Measurements from ENCODE around the gene PMEPA1. TPM values are rescaled to one million over a fixed set of nuclear protein-coding genes. Genes with fewer than 3 reads are reported as not detected.

The PMEPA1 gene
- total RNA-seq, 2 experiments from 2014 or later: 1.4 to 3.7 TPM

GRCh38 chr20:57725636-57726035, 15.8 kb upstream of the PMEPA1 start:
- no peaks in the 10 kb centered on the region for H4K20me1 ChIP-seq (ENCODE audit: insufficient read depth, low read length)
- DNase-seq (ENCODE audit: low spot score): no peak
- no peak overlapping the region for H2AFZ ChIP-seq (ENCODE audit: low read length)
- H3K36me3 ChIP-seq (ENCODE audit: insufficient read depth, low read length): no peaks in the 10 kb centered on the region
- no peaks in the 10 kb centered on the region for H3K4me1 ChIP-seq (ENCODE audit: insufficient read depth, low read length, poor library complexity, severe bottlenecking)
- no peak for TF ChIP-seq CTCF (conservative IDR thresholded peaks at IDR 0.05; ENCODE audit: low read length)
- TF ChIP-seq EZH2phosphoT487 (IDR thresholded peaks at IDR 0.05; ENCODE audit: borderline replicate concordance, low read depth, low read length): no peak
- H3K27ac ChIP-seq (ENCODE audit: low read depth, low read length, poor library complexity, severe bottlenecking): no peak overlapping the region
- H3K9me3 ChIP-seq (ENCODE audit: low read length): no peaks in the 10 kb centered on the region
- H3K9me2 ChIP-seq (ENCODE audit: insufficient read depth, low read length): no peaks in the 10 kb centered on the region
- no peaks in the 10 kb centered on the region for H3K79me2 ChIP-seq (ENCODE audit: insufficient read depth, low read depth, low read length)
- POLR2A ChIA-PET: no interaction called here
- no TSS peak for BruUV-seq (replicated peaks)
- CTCF ChIA-PET (ENCODE audit: unreplicated experiment): no interaction called here
- intact Hi-C loops (cut with micrococcal nuclease; ENCODE audit: unreplicated experiment): no loop called here
- no peak overlapping the region for H3K4me2 ChIP-seq (ENCODE audit: low read length)
- H3K4me3 ChIP-seq (ENCODE audit: low read depth, low read length, poor library complexity, severe bottlenecking): no peak overlapping the region

DNA sequence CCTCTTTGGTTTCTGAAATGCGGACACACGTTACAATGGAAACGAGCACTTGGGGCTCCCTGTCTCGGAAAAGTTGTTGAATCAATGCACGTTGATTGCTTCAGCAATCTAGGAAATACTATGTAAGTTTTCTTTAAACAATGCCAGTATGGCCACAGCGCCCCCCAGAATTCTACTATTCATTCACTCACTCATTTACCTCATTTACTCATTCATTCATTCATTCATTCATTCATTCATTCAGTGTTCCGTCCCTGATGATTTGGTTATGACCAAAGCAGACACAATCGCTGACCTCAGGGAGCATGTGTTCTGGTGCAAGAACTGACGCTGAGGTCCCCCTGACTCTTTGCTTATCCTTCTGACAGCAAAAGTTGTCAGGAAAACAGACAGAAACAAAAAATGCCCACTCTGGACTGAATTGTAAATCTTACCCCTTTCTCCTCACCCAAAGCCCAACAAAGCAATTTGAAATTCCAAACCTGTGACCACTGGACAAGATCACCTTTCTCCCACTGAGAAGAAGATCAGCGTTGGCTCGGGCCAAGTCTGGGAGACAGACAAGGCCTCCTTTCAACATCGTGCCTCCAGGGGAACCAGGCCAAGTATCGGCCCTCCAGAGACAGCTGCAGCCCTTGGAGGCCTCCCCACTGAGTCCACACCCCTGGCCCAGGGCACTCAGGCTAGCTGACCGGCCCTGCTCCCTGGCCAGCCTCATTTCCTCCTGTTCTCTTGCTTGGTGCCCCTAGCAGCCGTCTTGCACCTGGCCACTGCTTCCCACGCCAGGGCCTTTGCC, 15.0 kb upstream of the PMEPA1 start:
- Histone ChIP-seq H3K27ac (ENCODE audit: low read depth, low read length, poor library complexity, severe bottlenecking) (no peak overlapping the region), H2AFZ (ENCODE audit: low read length) (no peak overlapping the region), H4K20me1 (ENCODE audit: insufficient read depth, low read length) (no peaks in the 10 kb centered on the region), H3K79me2 (ENCODE audit: insufficient read depth, low read depth, low read length) (no peaks in the 10 kb centered on the region), H3K4me3 (ENCODE audit: low read depth, low read length, poor library complexity, severe bottlenecking) (no peak overlapping the region), H3K36me3 (ENCODE audit: insufficient read depth, low read length) (no peaks in the 10 kb centered on the region), H3K4me2 (ENCODE audit: low read length) (no peak overlapping the region), H3K9me2 (ENCODE audit: insufficient read depth, low read length) (no peaks in the 10 kb centered on the region), H3K9me3 (ENCODE audit: low read length) (no peaks in the 10 kb centered on the region), H3K4me1 (ENCODE audit: insufficient read depth, low read length, poor library complexity, severe bottlenecking) (no peaks in the 10 kb centered on the region)
- no TSS peak for BruUV-seq (replicated peaks)
- no peak for DNase-seq (ENCODE audit: low spot score)
- intact Hi-C loops (cut with micrococcal nuclease; ENCODE audit: unreplicated experiment): no loop called here
- CTCF ChIA-PET (ENCODE audit: unreplicated experiment): no interaction called here
- POLR2A ChIA-PET: no interaction called here
- TF ChIP-seq EZH2phosphoT487 (IDR thresholded peaks at IDR 0.05; ENCODE audit: borderline replicate concordance, low read depth, low read length) (no peak), CTCF (conservative IDR thresholded peaks at IDR 0.05; ENCODE audit: low read length) (no peak)

DNA sequence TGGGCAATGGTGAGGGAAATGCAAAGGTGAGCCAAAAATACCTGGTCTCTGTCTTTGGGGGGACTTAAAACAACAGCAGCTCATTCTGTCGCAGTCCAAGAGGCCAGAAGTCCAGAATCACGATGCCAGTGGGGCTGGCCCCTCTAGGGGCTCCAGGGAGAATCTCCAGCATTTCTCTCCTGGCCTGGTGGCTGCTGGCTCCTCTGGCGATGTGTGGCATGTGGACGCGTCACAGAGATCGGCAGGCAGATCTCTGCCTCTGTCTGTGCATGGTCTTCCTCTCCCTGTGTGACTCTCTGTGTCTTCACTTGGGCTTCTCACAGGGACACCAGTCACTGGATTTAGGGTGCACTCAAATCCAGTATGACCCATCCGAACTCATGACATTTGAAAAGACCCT, 14.0 kb upstream of the PMEPA1 start:
- POLR2A ChIA-PET: no interaction called here
- intact Hi-C loops (cut with micrococcal nuclease; ENCODE audit: unreplicated experiment): no loop called here

More for the DNA sequence above, 14.0 kb upstream of the PMEPA1 start:
- Histone ChIP-seq H4K20me1 (ENCODE audit: insufficient read depth, low read length) (no peaks in the 10 kb centered on the region), H3K36me3 (ENCODE audit: insufficient read depth, low read length) (no peaks in the 10 kb centered on the region), H3K27ac (ENCODE audit: low read depth, low read length, poor library complexity, severe bottlenecking) (no peak overlapping the region), H3K4me1 (ENCODE audit: insufficient read depth, low read length, poor library complexity, severe bottlenecking) (peaks cover 4% of the 10 kb centered on the region), H3K4me3 (ENCODE audit: low read depth, low read length, poor library complexity, severe bottlenecking) (no peak overlapping the region), H3K79me2 (ENCODE audit: insufficient read depth, low read depth, low read length) (no peaks in the 10 kb centered on the region), H2AFZ (ENCODE audit: low read length) (no peak overlapping the region), H3K9me3 (ENCODE audit: low read length) (no peaks in the 10 kb centered on the region), H3K4me2 (ENCODE audit: low read length) (no peak overlapping the region), H3K9me2 (ENCODE audit: insufficient read depth, low read length) (no peaks in the 10 kb centered on the region)
- DNase-seq (ENCODE audit: low spot score): no peak
- TF ChIP-seq CTCF (conservative IDR thresholded peaks at IDR 0.05; ENCODE audit: low read length): no peak
- no peak for TF ChIP-seq EZH2phosphoT487 (IDR thresholded peaks at IDR 0.05; ENCODE audit: borderline replicate concordance, low read depth, low read length)
- no TSS peak for BruUV-seq (replicated peaks)
- CTCF ChIA-PET (ENCODE audit: unreplicated experiment): no interaction called here

All from OCI-LY7 (cell line).